ENCODE data around the gene PAX4. TPM values are rescaled to one million over a fixed set of nuclear protein-coding genes. Genes with fewer than 3 reads are reported as not detected.

PAX4 gene
- total RNA-seq, 4 donors from 2014 or later: not detected

DNA sequence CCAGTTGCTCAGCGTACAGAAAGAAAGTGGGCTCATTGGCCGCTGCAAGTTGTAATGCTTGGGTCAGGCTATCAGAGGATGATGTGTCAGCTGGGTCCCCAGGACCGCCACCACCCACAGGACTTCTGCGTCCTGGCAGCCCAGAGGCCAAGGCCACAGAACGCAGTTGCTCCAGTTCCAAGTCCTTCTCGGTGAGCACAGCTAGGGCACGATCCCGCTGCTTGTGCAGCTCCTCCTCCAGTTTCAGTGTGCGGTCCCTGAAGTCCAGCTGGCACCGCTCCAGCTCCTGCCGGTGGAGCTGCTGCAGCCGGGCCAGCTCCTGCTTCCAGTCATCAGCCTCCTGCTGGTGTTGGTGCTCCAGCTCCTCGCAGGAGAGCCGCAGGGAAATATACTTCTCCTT is 35.6 kb downstream of the PAX4 start:
- ATAC-seq: peak; percentile 20 to 43
- H3K4me3 ChIP-seq: no peak overlapping the region

DNA sequence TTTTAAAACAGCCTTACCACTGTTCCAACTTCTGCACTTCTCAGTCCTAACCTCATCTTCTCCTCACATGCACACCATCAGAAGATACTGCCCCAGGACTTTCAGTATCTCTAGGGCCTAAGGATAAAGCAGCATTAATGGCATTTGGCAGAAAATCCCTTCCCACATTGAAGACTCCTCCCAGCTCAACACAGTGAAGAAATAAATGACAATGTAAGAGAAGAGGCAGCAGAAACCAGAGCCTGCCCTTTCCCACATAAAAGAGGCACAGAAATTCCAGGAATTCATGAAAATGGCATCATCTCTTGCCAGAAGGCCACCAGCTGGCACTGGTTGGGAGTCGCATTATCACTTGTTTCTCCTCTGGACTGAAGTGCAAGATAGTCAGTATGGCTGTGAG is 36.2 kb downstream of the PAX4 start:
- Histone ChIP-seq H3K4me3 (no peak overlapping the region), H3K27ac (peak overlapping the region in 1 of 4 donors; percentile 50), H3K36me3 (peaks cover 0 to 20% of the 10 kb centered on the region in 2 donors), H3K27me3 (no peaks in the 10 kb centered on the region), H3K9me3 (no peaks in the 10 kb centered on the region), H3K4me1 (peaks cover 44 to 52% of the 10 kb centered on the region in 2 donors)
- intact Hi-C loops (cut with DNase I; ENCODE audit: low total_unique reads) (loop anchor here (10.0 kb wide), 1 partner anchor 873 kb away; the partner anchor contains the start of gene HILPDA), in situ Hi-C loops (cut with MboI; ENCODE audit: low sequenced_read_pairs in 4 of 4) (loop anchor here in 1 of 4 donors (5.0 to 25.0 kb wide), 2 partner anchors 66 to 194 kb away; partner anchors contain the start of gene ZNF800)
- TF ChIP-seq POLR2A (IDR thresholded peaks at IDR 0.05): no peak
- TF ChIP-seq, protein P1, sequence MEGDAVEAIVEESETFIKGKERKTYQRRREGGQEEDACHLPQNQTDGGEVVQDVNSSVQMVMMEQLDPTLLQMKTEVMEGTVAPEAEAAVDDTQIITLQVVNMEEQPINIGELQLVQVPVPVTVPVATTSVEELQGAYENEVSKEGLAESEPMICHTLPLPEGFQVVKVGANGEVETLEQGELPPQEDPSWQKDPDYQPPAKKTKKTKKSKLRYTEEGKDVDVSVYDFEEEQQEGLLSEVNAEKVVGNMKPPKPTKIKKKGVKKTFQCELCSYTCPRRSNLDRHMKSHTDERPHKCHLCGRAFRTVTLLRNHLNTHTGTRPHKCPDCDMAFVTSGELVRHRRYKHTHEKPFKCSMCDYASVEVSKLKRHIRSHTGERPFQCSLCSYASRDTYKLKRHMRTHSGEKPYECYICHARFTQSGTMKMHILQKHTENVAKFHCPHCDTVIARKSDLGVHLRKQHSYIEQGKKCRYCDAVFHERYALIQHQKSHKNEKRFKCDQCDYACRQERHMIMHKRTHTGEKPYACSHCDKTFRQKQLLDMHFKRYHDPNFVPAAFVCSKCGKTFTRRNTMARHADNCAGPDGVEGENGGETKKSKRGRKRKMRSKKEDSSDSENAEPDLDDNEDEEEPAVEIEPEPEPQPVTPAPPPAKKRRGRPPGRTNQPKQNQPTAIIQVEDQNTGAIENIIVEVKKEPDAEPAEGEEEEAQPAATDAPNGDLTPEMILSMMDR (IDR thresholded peaks at IDR 0.05 in 4 of 5, conservative IDR thresholded peaks at IDR 0.05 in 1 of 5): no peak
- ATAC-seq: no peak
- no peak for DNase-seq

More for the DNA sequence above, 35.6 kb downstream of the PAX4 start:
- peak; percentile 45 to 78 for DNase-seq
- H3K4me1 ChIP-seq: peaks cover 46 to 52% of the 10 kb centered on the region in 2 donors
- peaks cover 0 to 20% of the 10 kb centered on the region in 2 donors for H3K36me3 ChIP-seq
- TF ChIP-seq POLR2A (IDR thresholded peaks at IDR 0.05): no peak
- TF ChIP-seq, protein P1 (IDR thresholded peaks at IDR 0.05 in 4 of 5, conservative IDR thresholded peaks at IDR 0.05 in 1 of 5): no peak
- H3K27me3 ChIP-seq: no peaks in the 10 kb centered on the region
- H3K27ac ChIP-seq: peak overlapping the region in 1 of 4 donors; percentile 50
- intact Hi-C loops (cut with DNase I; ENCODE audit: low total_unique reads): loop anchor here (10.0 kb wide), 1 partner anchor 872 kb away; the partner anchor contains the start of gene HILPDA
- H3K9me3 ChIP-seq: no peaks in the 10 kb centered on the region
- in situ Hi-C loops (cut with MboI; ENCODE audit: low sequenced_read_pairs in 4 of 4): loop anchor here in 1 of 4 donors (5.0 to 25.0 kb wide), 2 partner anchors 65 to 195 kb away; partner anchors contain the start of gene ZNF800

DNA sequence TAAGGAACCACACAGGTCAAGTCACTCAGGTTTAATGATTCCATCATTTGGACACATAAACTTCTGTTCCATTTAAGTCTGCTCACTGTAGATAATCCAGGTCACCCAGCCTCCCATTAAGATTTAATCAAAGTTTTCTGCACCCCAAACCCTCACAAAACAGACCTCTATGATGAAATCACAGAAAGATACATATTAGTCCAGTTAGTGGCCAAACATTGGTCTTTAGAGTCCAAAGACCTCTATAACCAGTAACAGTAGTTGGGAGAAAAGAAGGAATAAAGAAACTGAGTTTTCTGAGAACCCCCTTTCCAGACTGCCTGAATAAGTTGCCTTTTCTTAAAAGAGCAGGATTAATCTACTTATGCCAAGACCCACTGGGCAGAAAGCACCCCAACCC is 37.3 kb downstream of the PAX4 start:
- peaks cover 0 to 20% of the 10 kb centered on the region in 2 donors for H3K36me3 ChIP-seq
- H3K9me3 ChIP-seq: no peaks in the 10 kb centered on the region
- H3K27me3 ChIP-seq: no peaks in the 10 kb centered on the region
- peak overlapping the region in 1 of 4 donors; percentile 1 for H3K27ac ChIP-seq
- in situ Hi-C loops (cut with MboI; ENCODE audit: low sequenced_read_pairs in 4 of 4) (loop anchor here in 1 of 4 donors (5.0 to 25.0 kb wide), 2 partner anchors 67 to 193 kb away; partner anchors contain the start of gene ZNF800), intact Hi-C loops (cut with DNase I; ENCODE audit: low total_unique reads) (loop anchor here (10.0 kb wide), 1 partner anchor 874 kb away; the partner anchor contains the start of gene HILPDA)
- H3K4me1 ChIP-seq: peaks cover 44 to 48% of the 10 kb centered on the region in 2 donors
- no peak for ATAC-seq
- TF ChIP-seq, protein P1 (IDR thresholded peaks at IDR 0.05 in 4 of 5, conservative IDR thresholded peaks at IDR 0.05 in 1 of 5): no peak
- TF ChIP-seq POLR2A (IDR thresholded peaks at IDR 0.05): no peak
- H3K4me3 ChIP-seq: no peak overlapping the region
- no peak for DNase-seq

DNA sequence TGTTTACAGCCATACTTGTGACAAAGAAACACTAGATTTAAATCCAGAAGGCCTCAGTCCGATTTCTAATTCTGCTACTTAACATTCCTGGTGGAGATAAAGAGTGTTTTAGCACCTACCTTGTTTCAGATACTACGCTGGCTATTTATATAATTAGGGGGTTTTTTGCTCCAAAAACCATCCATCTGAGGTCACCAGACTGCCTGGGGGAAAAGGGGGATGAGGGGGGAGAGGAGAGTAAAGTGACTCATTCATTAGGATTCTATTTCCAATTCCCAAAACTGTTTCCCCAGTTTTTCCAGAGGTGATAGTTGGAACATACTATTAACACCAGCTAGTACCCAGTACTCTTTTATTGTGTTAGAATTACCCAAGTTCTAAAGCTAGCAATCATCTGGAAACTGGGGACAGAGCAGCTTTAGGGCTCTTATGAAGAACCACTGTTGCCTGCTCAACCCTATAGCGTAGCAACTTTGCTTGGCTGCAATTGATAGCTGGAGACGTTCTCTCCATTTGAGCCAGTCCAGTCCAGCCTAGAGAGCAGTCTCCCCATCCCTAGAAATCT is 39.1 kb downstream of the PAX4 start:
- no peak for TF ChIP-seq POLR2A (IDR thresholded peaks at IDR 0.05)
- TF ChIP-seq, protein P1 (IDR thresholded peaks at IDR 0.05 in 4 of 5, conservative IDR thresholded peaks at IDR 0.05 in 1 of 5): no peak
- H3K4me1 ChIP-seq: peaks cover 32 to 36% of the 10 kb centered on the region in 2 donors
- no peaks in the 10 kb centered on the region for H3K9me3 ChIP-seq
- no peak for DNase-seq
- intact Hi-C loops (cut with DNase I; ENCODE audit: low total_unique reads) (no loop called here), in situ Hi-C loops (cut with MboI; ENCODE audit: low sequenced_read_pairs in 4 of 4) (loop anchor here in 2 of 4 donors (10.0 to 25.0 kb wide), 2 partner anchors 191 to 194 kb away; partner anchors contain the start of gene ZNF800 (in 1 of the 2))
- no peaks in the 10 kb centered on the region for H3K27me3 ChIP-seq
- no peak for ATAC-seq
- no peak overlapping the region for H3K27ac ChIP-seq
- H3K36me3 ChIP-seq: peaks cover 0 to 20% of the 10 kb centered on the region in 2 donors
- H3K4me3 ChIP-seq: no peak overlapping the region

All from gastrocnemius medialis (tissue), 4 donors.